ENCODE data around the gene HDGFL2. TPM values are rescaled to one million over a fixed set of nuclear protein-coding genes. Genes with fewer than 3 reads are reported as not detected.

Gene HDGFL2
- total and polyA plus RNA-seq, 2 donors (not counting 1 experiment from before 2014, with no cell fraction given) = 19.5 to 51.2 TPM

DNA sequence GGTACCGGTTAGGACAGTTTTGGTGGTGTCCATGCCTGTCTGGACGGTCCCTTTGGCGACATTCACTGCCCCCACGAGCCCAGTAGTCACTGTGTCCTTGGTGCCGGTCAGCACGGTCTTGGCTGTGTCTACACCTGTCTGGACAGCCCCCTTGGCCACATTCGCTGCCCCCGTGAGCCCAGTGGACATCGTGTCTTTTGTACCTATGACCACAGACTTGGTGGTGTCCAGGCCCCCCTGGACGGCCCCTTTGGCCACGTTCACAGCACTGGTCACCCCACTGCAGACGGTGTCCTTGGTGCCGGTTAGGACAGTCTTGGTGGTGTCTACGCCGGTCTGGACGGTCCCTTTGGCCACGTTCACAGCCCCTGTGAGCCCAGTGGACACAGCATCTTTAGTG is 40.0 kb downstream of the HDGFL2 start:
- Histone ChIP-seq H3K4me2 (ENCODE audit: extremely low read depth, insufficient read depth, low read length) (no peak overlapping the region), H3K9ac (ENCODE audit: insufficient read depth, low read length) (no peak overlapping the region), H3K4me1 (ENCODE audit: control insufficient read depth, extremely low read depth, insufficient read depth, low read length) (no peaks in the 10 kb centered on the region), H2AFZ (ENCODE audit: low read length) (no peak overlapping the region), H3K4me3 (replicated peaks in 1 of 4; ENCODE audit: control extremely low read depth in 1 of 4, insufficient read depth in 1 of 4, low read depth in 3 of 4, low read length in 4 of 4) (no peak overlapping the region), H3K27ac (ENCODE audit: insufficient read depth, low read length) (no peak overlapping the region), H3K27me3 (ENCODE audit: control insufficient read depth, insufficient read depth, low read length) (no peaks in the 10 kb centered on the region), H4K20me1 (ENCODE audit: control insufficient read depth, extremely low read depth, insufficient read depth, low read length) (no peaks in the 10 kb centered on the region), H3K36me3 (ENCODE audit: control insufficient read depth, insufficient read depth, low read length) (no peaks in the 10 kb centered on the region), H3K9me3 (ENCODE audit: control insufficient read depth, insufficient read depth, low read depth, low read length) (no peaks in the 10 kb centered on the region), H3K79me2 (ENCODE audit: control insufficient read depth, insufficient read depth, low read length) (no peaks in the 10 kb centered on the region)
- TF ChIP-seq, protein P1, sequence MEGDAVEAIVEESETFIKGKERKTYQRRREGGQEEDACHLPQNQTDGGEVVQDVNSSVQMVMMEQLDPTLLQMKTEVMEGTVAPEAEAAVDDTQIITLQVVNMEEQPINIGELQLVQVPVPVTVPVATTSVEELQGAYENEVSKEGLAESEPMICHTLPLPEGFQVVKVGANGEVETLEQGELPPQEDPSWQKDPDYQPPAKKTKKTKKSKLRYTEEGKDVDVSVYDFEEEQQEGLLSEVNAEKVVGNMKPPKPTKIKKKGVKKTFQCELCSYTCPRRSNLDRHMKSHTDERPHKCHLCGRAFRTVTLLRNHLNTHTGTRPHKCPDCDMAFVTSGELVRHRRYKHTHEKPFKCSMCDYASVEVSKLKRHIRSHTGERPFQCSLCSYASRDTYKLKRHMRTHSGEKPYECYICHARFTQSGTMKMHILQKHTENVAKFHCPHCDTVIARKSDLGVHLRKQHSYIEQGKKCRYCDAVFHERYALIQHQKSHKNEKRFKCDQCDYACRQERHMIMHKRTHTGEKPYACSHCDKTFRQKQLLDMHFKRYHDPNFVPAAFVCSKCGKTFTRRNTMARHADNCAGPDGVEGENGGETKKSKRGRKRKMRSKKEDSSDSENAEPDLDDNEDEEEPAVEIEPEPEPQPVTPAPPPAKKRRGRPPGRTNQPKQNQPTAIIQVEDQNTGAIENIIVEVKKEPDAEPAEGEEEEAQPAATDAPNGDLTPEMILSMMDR (conservative IDR thresholded peaks at IDR 0.05 in 1 of 2, IDR thresholded peaks at IDR 0.05 in 1 of 2; ENCODE audit: low read depth in 1 of 2, low read length in 2 of 2) = no peak
- TF ChIP-seq EZH2 (IDR thresholded peaks at IDR 0.05; ENCODE audit: low read length, missing control alignments) = no peak
- no peak for DNase-seq (ENCODE audit: low read depth in 2 of 2)

- Histone ChIP-seq H3K4me1 (ENCODE audit: control insufficient read depth, extremely low read depth, insufficient read depth, low read length) (no peaks in the 10 kb centered on the region), H3K4me2 (ENCODE audit: extremely low read depth, insufficient read depth, low read length) (no peak overlapping the region), H3K4me3 (replicated peaks in 1 of 4; ENCODE audit: control extremely low read depth in 1 of 4, insufficient read depth in 1 of 4, low read depth in 3 of 4, low read length in 4 of 4) (no peak overlapping the region), H3K79me2 (ENCODE audit: control insufficient read depth, insufficient read depth, low read length) (no peaks in the 10 kb centered on the region), H2AFZ (ENCODE audit: low read length) (no peak overlapping the region), H3K27me3 (ENCODE audit: control insufficient read depth, insufficient read depth, low read length) (no peaks in the 10 kb centered on the region), H3K27ac (ENCODE audit: insufficient read depth, low read length) (no peak overlapping the region), H3K9me3 (ENCODE audit: control insufficient read depth, insufficient read depth, low read depth, low read length) (no peaks in the 10 kb centered on the region), H3K9ac (ENCODE audit: insufficient read depth, low read length) (no peak overlapping the region), H3K36me3 (ENCODE audit: control insufficient read depth, insufficient read depth, low read length) (no peaks in the 10 kb centered on the region), H4K20me1 (ENCODE audit: control insufficient read depth, extremely low read depth, insufficient read depth, low read length) (no peaks in the 10 kb centered on the region)
- DNase-seq (ENCODE audit: low read depth in 2 of 2) = no peak
- TF ChIP-seq, protein P1 (conservative IDR thresholded peaks at IDR 0.05 in 1 of 2, IDR thresholded peaks at IDR 0.05 in 1 of 2; ENCODE audit: low read depth in 1 of 2, low read length in 2 of 2) = no peak
- no peak for TF ChIP-seq EZH2 (IDR thresholded peaks at IDR 0.05; ENCODE audit: low read length, missing control alignments)
These were observed 41.2 kb downstream of the HDGFL2 start for GRCh38 chr19:4513248-4513647.

- DNase-seq (ENCODE audit: low read depth in 2 of 2) = no peak
- Histone ChIP-seq H4K20me1 (ENCODE audit: control insufficient read depth, extremely low read depth, insufficient read depth, low read length) (no peaks in the 10 kb centered on the region), H3K79me2 (ENCODE audit: control insufficient read depth, insufficient read depth, low read length) (no peaks in the 10 kb centered on the region), H3K9me3 (ENCODE audit: control insufficient read depth, insufficient read depth, low read depth, low read length) (no peaks in the 10 kb centered on the region), H3K36me3 (ENCODE audit: control insufficient read depth, insufficient read depth, low read length) (no peaks in the 10 kb centered on the region), H3K4me1 (ENCODE audit: control insufficient read depth, extremely low read depth, insufficient read depth, low read length) (no peaks in the 10 kb centered on the region), H3K4me3 (replicated peaks in 1 of 4; ENCODE audit: control extremely low read depth in 1 of 4, insufficient read depth in 1 of 4, low read depth in 3 of 4, low read length in 4 of 4) (no peak overlapping the region), H3K9ac (ENCODE audit: insufficient read depth, low read length) (no peak overlapping the region), H3K4me2 (ENCODE audit: extremely low read depth, insufficient read depth, low read length) (no peak overlapping the region), H3K27me3 (ENCODE audit: control insufficient read depth, insufficient read depth, low read length) (no peaks in the 10 kb centered on the region), H2AFZ (ENCODE audit: low read length) (no peak overlapping the region), H3K27ac (ENCODE audit: insufficient read depth, low read length) (no peak overlapping the region)
- no peak for TF ChIP-seq EZH2 (IDR thresholded peaks at IDR 0.05; ENCODE audit: low read length, missing control alignments)
These were observed 43.6 kb downstream of the HDGFL2 start for GRCh38 chr19:4515732-4516131.
